Endothelial cell of umbilical vein (primary cell): ENCODE measurements around the gene TCIRG1. TPM values are rescaled to one million over a fixed set of nuclear protein-coding genes. Genes with fewer than 3 reads are reported as not detected.

Source experiments
- BruUV-seq: library from RNA; stranded (reverse); fragments of 400-500 nt; replicated peaks from 2 replicates; lab custom pipeline; 2021; lab: Mats Ljungman, UMichigan
- CTCF ChIA-PET: fragments of 300-600, 350-600 bp; sonication (Branson Sonifier 250); formaldehyde crosslinking; loops from one replicate; lab custom pipeline; 2021; ENCODE audit warnings: antibody characterized with exemption, inconsistent platforms; lab: Charles Lee
- POLR2A ChIA-PET: fragments of 300-600, 350-600 bp; sonication (Branson Sonifier 250); formaldehyde crosslinking; loops from one replicate; lab custom pipeline; 2021; ENCODE audit warnings: antibody characterized with exemption, inconsistent platforms; lab: Charles Lee
- DNase-seq: peaks from one replicate; pipeline ENCODE4 v3.0.0-alpha.2; 2011; ENCODE audit warnings: low read depth, low spot score
- FAIRE-seq: peaks from 2 replicates; lab custom pipeline; 2011; peaks lifted over from hg19 to GRCh38; lab: Jason Lieb, UNC
- H2AFZ ChIP-seq: 2 replicates; pipeline ENCODE4 v1.6.0; 2012; ENCODE audit warnings: low read depth, low read length, control low read depth, inconsistent platforms
- H3K27ac ChIP-seq: 2 replicates; pipeline ENCODE4 v1.5.1; 2011; ENCODE audit warnings: low read depth, mild to moderate bottlenecking, control low read depth, low read length, moderate library complexity; ENCODE audit not compliant: insufficient read depth
- H3K27me3 ChIP-seq, 2 experiments: 2 replicates each; pipeline versions ENCODE4 v1.6.0 to v1.6.1; 2011; ENCODE audit warnings: low read length in 2 of 2, mixed read lengths in 1 of 2; ENCODE audit not compliant: control insufficient read depth in 2 of 2, insufficient read depth in 2 of 2
- H3K36me3 ChIP-seq, 2 experiments: 2 replicates in 1 of 2; 3 replicates in 1 of 2; pipeline ENCODE4 v1.5.1; 2011; ENCODE audit warnings: low read length in 2 of 2, mild to moderate bottlenecking in 1 of 2, moderate library complexity in 1 of 2; ENCODE audit not compliant: control insufficient read depth in 2 of 2, insufficient read depth in 2 of 2; ENCODE audit errors: extremely low read depth in 1 of 2
- H3K4me1 ChIP-seq: 3 replicates; pipeline ENCODE4 v1.5.1; 2011; ENCODE audit warnings: mild to moderate bottlenecking, low read length; ENCODE audit not compliant: control insufficient read depth, insufficient read depth; ENCODE audit errors: extremely low read depth
- H3K4me2 ChIP-seq: 2 replicates; pipeline ENCODE4 v1.6.1; 2011; ENCODE audit warnings: low read length, control low read depth, mixed read lengths; ENCODE audit not compliant: insufficient read depth
- H3K4me3 ChIP-seq, 3 experiments: fragments of 200-600 bp in 1 of 3; sonication (generic), shearing (Covaris generic) in 1 of 3; replicated peaks in 1 of 3; 2 replicates each; pipeline ENCODE4 v1.5.1; 2011 to 2016; ENCODE audit warnings: control low read depth in 3 of 3, low read length in 3 of 3, mild to moderate bottlenecking in 2 of 3, inconsistent platforms in 1 of 3, low read depth in 1 of 3, moderate library complexity in 1 of 3; ENCODE audit not compliant: insufficient read depth in 1 of 3
- H3K79me2 ChIP-seq: 2 replicates; pipeline ENCODE4 v1.6.0; 2012; ENCODE audit warnings: low read length, inconsistent platforms; ENCODE audit not compliant: control insufficient read depth, insufficient read depth
- H3K9ac ChIP-seq: replicated peaks from 2 replicates; pipeline ENCODE3; 2011; ENCODE audit warnings: low read length, control low read depth; ENCODE audit not compliant: insufficient read depth; ENCODE audit errors: extremely low read depth
- H3K9me1 ChIP-seq: replicated peaks from 3 replicates; pipeline ENCODE4 v1.6.0; 2011; ENCODE audit warnings: mild to moderate bottlenecking, low read length; ENCODE audit not compliant: control insufficient read depth, insufficient read depth; ENCODE audit errors: extremely low read depth
- H3K9me3 ChIP-seq: replicated peaks from 2 replicates; pipeline ENCODE4 v1.5.1; 2012; ENCODE audit warnings: low read length, inconsistent platforms; ENCODE audit not compliant: control insufficient read depth, insufficient read depth
- H4K20me1 ChIP-seq: replicated peaks from 2 replicates; pipeline ENCODE3; 2011; ENCODE audit warnings: mild to moderate bottlenecking, low read length; ENCODE audit not compliant: control insufficient read depth, insufficient read depth; ENCODE audit errors: extremely low read depth
- EZH2 ChIP-seq: IDR thresholded peaks from 2 replicates; pipeline ENCODE4 v1.6.1; 2012; ENCODE audit warnings: borderline replicate concordance, low read depth, mild to moderate bottlenecking, moderate library complexity, low read length, inconsistent platforms; ENCODE audit not compliant: severe bottlenecking
- FOS ChIP-seq: IDR thresholded peaks from 2 replicates; pipeline ENCODE4 v1.6.1; 2011; ENCODE audit warnings: mild to moderate bottlenecking, low read length, moderate library complexity, borderline replicate concordance; ENCODE audit not compliant: insufficient read depth
- GATA2 ChIP-seq: IDR thresholded peaks from 2 replicates; pipeline ENCODE4 v1.7.0; 2011; ENCODE audit warnings: low read depth, mild to moderate bottlenecking, moderate library complexity, mixed read lengths, low read length; ENCODE audit not compliant: insufficient read length, insufficient read depth
- JUN ChIP-seq: IDR thresholded peaks from 2 replicates; pipeline ENCODE4 v1.6.1; 2011; ENCODE audit warnings: borderline replicate concordance, low read depth; ENCODE audit not compliant: insufficient read length, insufficient read depth
- MYC ChIP-seq: IDR thresholded peaks from one replicate; pipeline ENCODE4 v1.6.1; 2011; ENCODE audit warnings: mild to moderate bottlenecking, low read depth, low read length
- POLR2A ChIP-seq: IDR thresholded peaks from 2 replicates; pipeline ENCODE4 v1.6.1; 2012; ENCODE audit warnings: low read depth, mild to moderate bottlenecking, control low read depth, low read length
- POLR2AphosphoS5 ChIP-seq: IDR thresholded peaks from 2 replicates; pipeline ENCODE4 v1.6.1; 2012; ENCODE audit warnings: low read depth, mild to moderate bottlenecking, control low read depth, low read length, moderate library complexity; ENCODE audit not compliant: insufficient read depth
- dilution Hi-C: fragments of 300-500 bp; cut with MboI; formaldehyde crosslinking; loops from one replicate; pipeline ENCODE4 v1.15.0; 2019; ENCODE audit warnings: low sequenced_read_pairs; ENCODE audit not compliant: extremely low pct_ligation_motif_present
- intact Hi-C: fragments of 100-400 bp; cut with micrococcal nuclease; formaldehyde crosslinking; loops from one replicate; pipeline ENCODE4 v1.10.0; 2022
- polyA plus RNA-seq, 4 experiments: library from polyadenylated mRNA; depleted of rRNA in 3 of 4; stranded (reverse) in 3 of 4; unstranded in 1 of 4; fragments of >200 nt; gene quantifications; 2 replicates each; pipeline versions ENCODE4 v1.2.1 to v1.2.3, GENCODE V29; 2011 to 2012; ENCODE audit warnings: missing spikeins in 1 of 4
- total RNA-seq: library from RNA; stranded (reverse); gene quantifications from 2 replicates; pipeline ENCODE4 v1.2.3, GENCODE V29; 2021
- TF ChIP-seq, protein P1 (sequence below), 2 donors: IDR thresholded peaks; 1 replicate in 1 of 2; 2 replicates in 1 of 2; pipeline ENCODE4 v1.5.1; 2011; ENCODE audit warnings: low read length in 2 of 2, mild to moderate bottlenecking in 2 of 2, moderate library complexity in 2 of 2, control low read depth in 1 of 2, inconsistent platforms in 1 of 2, low read depth in 1 of 2; ENCODE audit not compliant: insufficient read depth in 1 of 2; ENCODE audit errors: extremely low read depth in 1 of 2
- TF ChIP-seq, protein P2 (sequence below): IDR thresholded peaks from 2 replicates; pipeline ENCODE4 v1.6.1; 2011; ENCODE audit not compliant: insufficient read depth, insufficient read length

The TCIRG1 gene
- total and polyA plus RNA-seq, 2 donors (not counting 3 experiments of a cell fraction or from before 2014, with no cell fraction given), result 134 to 183 TPM

DNA sequence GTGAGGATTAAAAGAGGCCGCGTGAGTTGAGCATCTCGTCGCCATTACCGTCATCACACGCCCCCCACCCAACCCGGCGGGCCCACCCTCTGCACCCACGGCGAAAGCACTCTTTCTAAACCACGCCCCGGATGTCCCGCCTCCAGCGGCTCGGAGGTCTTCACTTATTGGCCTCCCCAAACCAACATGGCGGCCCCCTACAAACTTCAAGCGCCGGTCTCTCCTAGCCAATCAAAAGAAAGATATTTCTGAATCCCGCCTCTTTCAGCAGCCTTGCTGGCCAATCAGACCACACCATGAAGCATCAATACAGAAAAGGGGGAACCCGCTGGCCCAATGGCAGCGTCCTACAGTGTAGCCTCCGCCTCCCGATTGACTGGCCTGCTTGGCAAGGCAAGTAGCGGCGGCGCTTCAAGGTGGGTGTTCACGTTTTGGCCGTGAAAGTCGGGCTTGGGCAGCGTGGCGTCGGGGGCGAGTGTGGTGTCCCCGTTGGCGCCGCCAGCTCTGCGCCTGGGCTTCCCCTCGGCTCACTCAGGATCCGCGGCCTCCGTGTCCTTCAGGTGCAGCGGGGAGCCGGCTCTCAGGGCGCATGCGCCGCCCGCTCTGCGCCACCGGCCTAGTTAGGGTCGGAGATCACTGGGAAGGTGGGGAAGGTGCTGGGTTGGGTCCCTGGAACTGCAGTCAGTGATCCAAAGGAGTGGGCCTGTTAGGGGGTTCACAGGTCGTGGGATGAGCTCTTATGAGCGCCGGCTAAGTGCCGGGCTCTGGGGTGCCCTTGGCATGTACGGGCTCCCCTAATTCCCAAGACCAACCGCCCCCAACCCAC is 8.3 kb upstream of the TCIRG1 start, which contains the start of gene NDUFS8:
Gene NDUFS8, plus strand, starts transcription at position 364 of the 826 bp plus-strand sequence. CDS start 1,471 bp downstream, outside the sequence.
- dilution Hi-C loops, result no loop called here
- intact Hi-C loops, result loop anchor here (1.0 kb wide), 1 partner anchor 8 kb away; no protein-coding TSS in a partner anchor
- POLR2A ChIA-PET, result no interaction called here
- Histone ChIP-seq H3K4me3 (peak within 1 kb of the TSS; percentile 50 to 83 (median 79)), H3K4me1 (peaks cover 11% of the 10 kb centered on the region), H4K20me1 (no peaks in the 10 kb centered on the region), H3K36me3 (peaks cover 0 to 16% of the 10 kb centered on the region in 2 experiments), H3K27ac (peak within 1 kb of the TSS; percentile 43), H3K9me3 (no peaks in the 10 kb centered on the region), H2AFZ (peak within 1 kb of the TSS; percentile 82), H3K79me2 (peaks cover 18% of the 10 kb centered on the region), H3K27me3 (no peaks in the 10 kb centered on the region), H3K9me1 (no peaks in the 10 kb centered on the region), H3K4me2 (peak within 1 kb of the TSS; percentile 56), H3K9ac (peak within 1 kb of the TSS; percentile 79)
- peak; percentile 100 for FAIRE-seq
- no TSS peak for BruUV-seq
- CTCF ChIA-PET, result interaction anchor here (1.0 kb wide), 1 partner anchor 9 kb away, joined by 3 read pairs; the partner anchor contains the start of gene TCIRG1
- TF ChIP-seq MYC (no peak), FOS (no peak), GATA2 (no peak), POLR2AphosphoS5 (peak; percentile 40), EZH2 (no peak), POLR2A (peak; percentile 83), JUN (no peak)
- TF ChIP-seq, protein P1, sequence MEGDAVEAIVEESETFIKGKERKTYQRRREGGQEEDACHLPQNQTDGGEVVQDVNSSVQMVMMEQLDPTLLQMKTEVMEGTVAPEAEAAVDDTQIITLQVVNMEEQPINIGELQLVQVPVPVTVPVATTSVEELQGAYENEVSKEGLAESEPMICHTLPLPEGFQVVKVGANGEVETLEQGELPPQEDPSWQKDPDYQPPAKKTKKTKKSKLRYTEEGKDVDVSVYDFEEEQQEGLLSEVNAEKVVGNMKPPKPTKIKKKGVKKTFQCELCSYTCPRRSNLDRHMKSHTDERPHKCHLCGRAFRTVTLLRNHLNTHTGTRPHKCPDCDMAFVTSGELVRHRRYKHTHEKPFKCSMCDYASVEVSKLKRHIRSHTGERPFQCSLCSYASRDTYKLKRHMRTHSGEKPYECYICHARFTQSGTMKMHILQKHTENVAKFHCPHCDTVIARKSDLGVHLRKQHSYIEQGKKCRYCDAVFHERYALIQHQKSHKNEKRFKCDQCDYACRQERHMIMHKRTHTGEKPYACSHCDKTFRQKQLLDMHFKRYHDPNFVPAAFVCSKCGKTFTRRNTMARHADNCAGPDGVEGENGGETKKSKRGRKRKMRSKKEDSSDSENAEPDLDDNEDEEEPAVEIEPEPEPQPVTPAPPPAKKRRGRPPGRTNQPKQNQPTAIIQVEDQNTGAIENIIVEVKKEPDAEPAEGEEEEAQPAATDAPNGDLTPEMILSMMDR (IDR thresholded peaks at IDR 0.05; ENCODE audit: extremely low read depth in 1 of 2, insufficient read depth in 1 of 2, low read depth in 1 of 2, low read length in 2 of 2), result no peak
- TF ChIP-seq, protein P2, sequence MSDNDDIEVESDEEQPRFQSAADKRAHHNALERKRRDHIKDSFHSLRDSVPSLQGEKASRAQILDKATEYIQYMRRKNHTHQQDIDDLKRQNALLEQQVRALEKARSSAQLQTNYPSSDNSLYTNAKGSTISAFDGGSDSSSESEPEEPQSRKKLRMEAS, result no peak
- peak; percentile 100 for DNase-seq
